Fibroblast of the aortic adventitia (primary cell): ENCODE measurements around the gene POPDC3. TPM values are rescaled to one million over a fixed set of nuclear protein-coding genes. Genes with fewer than 3 reads are reported as not detected.
A peak's percentile ranks its signal among the peaks of the same experiment; 100 is the strongest.

ENCODE experiments used
- DNase-seq: peaks from one replicate; pipeline ENCODE4 v3.0.0-alpha.2; 2010; ENCODE audit warnings: low read depth
- H3K4me3 ChIP-seq: 2 replicates; pipeline ENCODE4 v1.5.1; 2011; ENCODE audit warnings: low read depth, mild to moderate bottlenecking, control low read depth, low read length, moderate library complexity
- CTCF ChIP-seq: IDR thresholded peaks from 2 replicates; pipeline ENCODE4 v1.5.1; 2011; ENCODE audit warnings: mild to moderate bottlenecking, low read length, control low read depth, inconsistent platforms; ENCODE audit not compliant: insufficient read depth
- total RNA-seq: library from RNA; depleted of rRNA; stranded (reverse); fragments of >200 nt; gene quantifications from 2 replicates; pipeline ENCODE4 v1.2.3, GENCODE V29; 2012; ENCODE audit warnings: low replicate concordance

The POPDC3 gene
- total RNA-seq, 1 donor, result 33.7 TPM

GRCh38 chr6:105120570-105120969 is 59.2 kb downstream of the POPDC3 start:
- TF ChIP-seq CTCF, result no peak
- DNase-seq, result no peak
- no peak overlapping the region for H3K4me3 ChIP-seq

GRCh38 chr6:105116150-105116549 is 63.7 kb downstream of the POPDC3 start:
- no peak for DNase-seq
- H3K4me3 ChIP-seq, result no peak overlapping the region
- TF ChIP-seq CTCF, result no peak

GRCh38 chr6:105113422-105113821 is 66.4 kb downstream of the POPDC3 start:
- H3K4me3 ChIP-seq, result no peak overlapping the region
- no peak for TF ChIP-seq CTCF
- DNase-seq, result no peak

DNA sequence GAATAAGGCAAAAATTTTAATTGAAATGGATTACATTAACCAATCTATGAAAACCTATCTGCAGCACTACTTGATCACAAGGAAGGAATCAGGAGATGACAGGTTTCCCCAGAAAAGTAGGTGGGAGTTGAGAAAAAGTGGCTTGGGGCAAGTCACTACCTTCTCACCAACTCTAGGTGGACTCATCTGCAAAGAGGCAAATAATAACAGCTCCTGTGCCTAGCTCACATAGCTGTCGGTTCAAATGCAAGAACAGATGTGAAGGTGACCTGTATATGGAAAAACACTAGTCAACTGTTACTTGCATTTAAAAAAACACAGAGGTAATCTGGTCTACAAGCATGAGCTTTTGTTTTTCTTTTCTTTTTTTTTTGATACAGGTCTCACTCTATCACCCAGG is 67.2 kb downstream of the POPDC3 start:
- H3K4me3 ChIP-seq, result no peak overlapping the region
- TF ChIP-seq CTCF, result peak; percentile 10
- no peak for DNase-seq

DNA sequence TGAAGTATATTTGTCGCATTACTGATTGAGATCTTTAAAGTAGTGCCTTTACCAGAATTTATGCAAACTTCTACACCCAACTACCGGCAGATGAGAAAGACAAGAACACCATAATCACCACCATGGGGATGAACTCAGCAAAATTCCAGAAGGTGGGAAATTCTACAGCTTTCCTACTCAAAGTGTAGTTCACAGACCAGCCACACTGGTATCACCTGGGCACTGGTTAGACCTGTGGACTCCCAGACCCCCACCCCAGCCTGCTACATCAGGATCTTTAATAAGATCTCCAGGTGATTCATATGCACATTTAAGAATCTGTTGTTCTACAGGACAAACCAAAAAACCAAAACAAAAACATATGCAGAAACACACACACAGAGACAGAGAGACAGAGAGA is 67.9 kb downstream of the POPDC3 start:
- DNase-seq, result no peak
- TF ChIP-seq CTCF, result no peak
- H3K4me3 ChIP-seq, result no peak overlapping the region

DNA sequence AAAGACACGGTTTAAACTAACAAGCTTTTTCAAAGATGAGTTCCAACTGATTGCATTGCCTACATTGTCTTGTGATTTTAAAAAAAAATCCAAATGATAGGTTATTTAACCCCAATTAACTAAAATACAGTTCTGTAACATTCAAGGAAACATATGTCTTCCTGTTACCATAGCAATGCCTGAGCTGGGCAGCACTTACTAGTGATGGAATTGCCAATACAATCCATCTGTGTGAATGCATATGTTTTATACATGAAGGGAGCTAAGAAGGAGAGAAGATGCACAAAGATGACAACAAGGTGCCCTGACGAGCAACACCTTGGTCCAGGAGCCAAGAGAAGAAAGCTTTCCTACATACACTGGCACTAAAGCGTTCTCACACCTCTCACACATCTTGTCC is 68.7 kb downstream of the POPDC3 start:
- H3K4me3 ChIP-seq, result no peak overlapping the region
- TF ChIP-seq CTCF, result no peak
- no peak for DNase-seq
